GM23338 (cell line): ENCODE data around the gene ASCL1. TPM values are rescaled to one million over a fixed set of nuclear protein-coding genes. Genes with fewer than 3 reads are reported as not detected.

ENCODE experiments used
- ATAC-seq: fragments of 200-7000 bp; cut with Tn5 transposase; 3 replicates; pipeline ENCODE4 v1.9.1; 2020
- DNase-seq: peaks from one replicate; pipeline ENCODE4 v3.0.0-alpha.2; 2015; ENCODE audit warnings: low spot score
- H2AFZ ChIP-seq: fragments of 200-600 bp; sonication (generic); 2 replicates; pipeline ENCODE4 v1.8.0; 2016; ENCODE audit warnings: antibody characterized with exemption, mild to moderate bottlenecking, moderate library complexity
- H3F3A ChIP-seq: fragments of 200-600 bp; sonication (generic); replicated peaks from 2 replicates; pipeline ENCODE4 v1.8.0; 2017; ENCODE audit warnings: antibody characterized with exemption, mixed run types, low read depth
- H3K27ac ChIP-seq: fragments of 200-600 bp; sonication (generic); 2 replicates; pipeline ENCODE4 v1.6.1; 2016; ENCODE audit warnings: low read depth
- H3K27me3 ChIP-seq: fragments of 200-600 bp; sonication (generic); 2 replicates; pipeline ENCODE4 v1.8.0; 2016; ENCODE audit warnings: mild to moderate bottlenecking, mixed run types, moderate library complexity; ENCODE audit not compliant: insufficient read depth
- H3K36me3 ChIP-seq: fragments of 200-600 bp; sonication (generic); 2 replicates; pipeline ENCODE4 v1.8.0; 2016; ENCODE audit warnings: mild to moderate bottlenecking; ENCODE audit not compliant: insufficient read depth
- H3K4me1 ChIP-seq: fragments of 200-600 bp; sonication (generic); 2 replicates; pipeline ENCODE4 v1.8.0; 2016; ENCODE audit warnings: mild to moderate bottlenecking, moderate library complexity; ENCODE audit not compliant: insufficient read depth
- H3K4me2 ChIP-seq: fragments of 200-600 bp; sonication (generic); 2 replicates; pipeline ENCODE4 v1.7.1; 2017; ENCODE audit warnings: mixed run types
- H3K4me3 ChIP-seq: fragments of 200-600 bp; sonication (generic); 2 replicates; pipeline ENCODE4 v1.6.1; 2016; ENCODE audit warnings: mixed run types
- H3K79me2 ChIP-seq: fragments of 200-600 bp; sonication (generic); replicated peaks from 2 replicates; pipeline ENCODE4 v1.8.0; 2017; ENCODE audit warnings: mild to moderate bottlenecking; ENCODE audit not compliant: insufficient read depth
- H3K9me2 ChIP-seq: fragments of 200-600 bp; sonication (generic); 2 replicates; pipeline ENCODE4 v1.8.0; 2017; ENCODE audit not compliant: insufficient read depth
- H4K20me1 ChIP-seq: fragments of 200-600 bp; sonication (generic); replicated peaks from 2 replicates; pipeline ENCODE4 v1.8.0; 2017; ENCODE audit warnings: mild to moderate bottlenecking; ENCODE audit not compliant: insufficient read depth
- H3K27ac Mint-ChIP-seq: 2 replicates; pipeline ENCODE4 v1.8.0; 2020; ENCODE audit warnings: inconsistent platforms, mild to moderate bottlenecking, moderate library complexity, mixed read lengths
- H3K27me3 Mint-ChIP-seq: 3 replicates; pipeline ENCODE4 v1.8.0; 2022; ENCODE audit warnings: low read depth, mild to moderate bottlenecking, moderate library complexity, mixed read lengths, inconsistent platforms; ENCODE audit not compliant: insufficient read depth, poor library complexity
- H3K36me3 Mint-ChIP-seq: 3 replicates; pipeline ENCODE4 v1.8.0; 2021; ENCODE audit warnings: low read depth, mild to moderate bottlenecking, inconsistent platforms, moderate library complexity, mixed read lengths
- H3K4me1 Mint-ChIP-seq: 3 replicates; pipeline ENCODE4 v1.8.0; 2020; ENCODE audit warnings: mild to moderate bottlenecking, inconsistent platforms, mixed read lengths
- H3K4me3 Mint-ChIP-seq: 3 replicates; pipeline ENCODE4 v1.8.0; 2021; ENCODE audit warnings: moderate library complexity, mild to moderate bottlenecking, inconsistent platforms, mixed read lengths
- H3K9me3 Mint-ChIP-seq: 3 replicates; pipeline ENCODE4 v1.8.0; 2020; ENCODE audit warnings: moderate library complexity, mild to moderate bottlenecking, inconsistent platforms, mixed read lengths
- CREB1 ChIP-seq: fragments of 250-450 bp; sonication (Bioruptor Pico); IDR thresholded peaks from 2 replicates; pipeline ENCODE4 v1.5.0; 2020; ENCODE audit warnings: low read depth, mild to moderate bottlenecking, moderate library complexity
- EZH2 ChIP-seq: fragments of 200-600 bp; sonication (generic); IDR thresholded peaks from one replicate; pipeline ENCODE4 v1.8.0; 2017; ENCODE audit warnings: antibody characterized with exemption, mild to moderate bottlenecking, low read depth; ENCODE audit not compliant: unreplicated experiment
- EZH2phosphoT487 ChIP-seq: fragments of 200-600 bp; sonication (generic); IDR thresholded peaks from one replicate; pipeline ENCODE4 v1.8.1; 2018; ENCODE audit warnings: antibody characterized with exemption; ENCODE audit not compliant: unreplicated experiment
- NANOG ChIP-seq: IDR thresholded peaks from 2 replicates; pipeline ENCODE4 v1.6.1; 2016; ENCODE audit warnings: antibody characterized with exemption, borderline replicate concordance
- POLR2AphosphoS5 ChIP-seq: IDR thresholded peaks from 2 replicates; pipeline ENCODE4 v1.6.1; 2016; ENCODE audit warnings: antibody characterized with exemption, low read depth
- STAT1 ChIP-seq: IDR thresholded peaks from one replicate; pipeline ENCODE4 v1.6.1; 2016; ENCODE audit warnings: antibody characterized with exemption; ENCODE audit not compliant: unreplicated experiment
- ZNF114 ChIP-seq: fragments of 250-450 bp; sonication (Bioruptor Pico); IDR thresholded peaks from 2 replicates; pipeline ENCODE4 v1.5.0; 2020; ENCODE audit warnings: mild to moderate bottlenecking, moderate library complexity
- ZNF331 ChIP-seq: fragments of 250-450 bp; sonication (Bioruptor Pico); IDR thresholded peaks from 2 replicates; pipeline ENCODE4 v1.5.0; 2020; ENCODE audit warnings: low read depth, mild to moderate bottlenecking, moderate library complexity
- polyA plus RNA-seq: library from polyadenylated mRNA; unstranded; fragments of >200 nt; fragmentation: Nextera tagmentation; extraction: Ambion mirVana; gene quantifications from 2 replicates; pipeline ENCODE4 v1.2.1, GENCODE V29; 2016
- total RNA-seq: library from RNA; depleted of rRNA; stranded (reverse); fragments of >200 nt; shearing (Covaris generic); gene quantifications from 2 replicates; pipeline ENCODE4 v1.2.3, GENCODE V29; 2014
- TF ChIP-seq, protein P1 (sequence below), 2 experiments: fragments of 200-600 bp in 1 of 2; sonication (generic) in 1 of 2; conservative IDR thresholded peaks; 2 replicates each; pipeline versions ENCODE4 v1.5.1 to v1.6.1; 2016 to 2017; ENCODE audit warnings: antibody characterized with exemption in 2 of 2, low read depth in 2 of 2, mild to moderate bottlenecking in 2 of 2, moderate library complexity in 1 of 2
- TF ChIP-seq, protein P2 (sequence below): IDR thresholded peaks from one replicate; pipeline ENCODE4 v1.6.1; 2018; ENCODE audit warnings: antibody characterized with exemption; ENCODE audit not compliant: unreplicated experiment
- TF ChIP-seq, protein P3 (sequence below): IDR thresholded peaks from 2 replicates; pipeline ENCODE4 v1.6.1; 2016; ENCODE audit warnings: antibody characterized with exemption

The ASCL1 gene
- total and polyA plus RNA-seq, 2 experiments from 2014 or later, result 0.37 TPM; not detected in 1

GRCh38 chr12:102933168-102933567 is 24.3 kb upstream of the ASCL1 start:
- ATAC-seq, result no peak
- no peaks in the 10 kb centered on the region for H3K36me3 ChIP-seq
- H3K4me1 ChIP-seq, result peaks cover 46% of the 10 kb centered on the region
- DNase-seq, result no peak
- no peak overlapping the region for H2AFZ ChIP-seq
- no peaks in the 10 kb centered on the region for H3K27me3 ChIP-seq
- peaks cover 17% of the 10 kb centered on the region for H3K9me2 ChIP-seq
- Mint-ChIP-seq H3K27me3 (peaks cover 3% of the 10 kb centered on the region), H3K4me3 (no peak overlapping the region), H3K9me3 (peaks cover 10% of the 10 kb centered on the region; the same call in 2 of the 3 replicates), H3K36me3 (peaks cover 10% of the 10 kb centered on the region; the same call in 2 of the 3 replicates), H3K27ac (no peak overlapping the region), H3K4me1 (peaks cover 33% of the 10 kb centered on the region)
- H3K79me2 ChIP-seq, result no peaks in the 10 kb centered on the region
- H4K20me1 ChIP-seq, result no peaks in the 10 kb centered on the region
- no peaks in the 10 kb centered on the region for H3F3A ChIP-seq
- H3K4me3 ChIP-seq, result no peak overlapping the region
- H3K27ac ChIP-seq, result peak overlapping the region; percentile 48; the same call in 1 of the 2 replicates
- peak overlapping the region; percentile 39 for H3K4me2 ChIP-seq
- no peak for TF ChIP-seq CREB1
- peak; percentile 92 for TF ChIP-seq NANOG

DNA sequence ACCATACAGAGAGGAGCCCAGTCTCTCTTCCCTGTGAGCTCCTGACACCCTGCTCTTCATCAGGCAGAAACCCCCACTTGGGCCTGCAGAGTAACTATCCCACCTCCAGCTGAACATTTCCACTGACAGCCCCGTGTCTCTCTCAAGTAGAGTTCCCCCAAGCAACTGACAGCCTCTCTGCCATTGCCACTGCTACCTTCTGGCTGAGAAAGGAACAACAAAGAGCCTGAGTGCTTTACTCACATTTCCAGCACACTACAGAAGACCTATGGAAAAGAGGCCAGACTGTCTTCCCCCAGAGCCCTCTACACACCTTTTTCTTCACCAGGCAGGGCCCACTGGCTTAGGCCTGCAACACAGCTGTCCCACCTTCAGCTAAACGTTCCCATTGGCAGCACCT is 18.4 kb upstream of the ASCL1 start:
- Histone ChIP-seq H3K27me3 (no peaks in the 10 kb centered on the region), H3K4me1 (peaks cover 29% of the 10 kb centered on the region), H4K20me1 (no peaks in the 10 kb centered on the region), H3K27ac (no peak overlapping the region), H3K9me2 (no peaks in the 10 kb centered on the region; the same call in 1 of the 2 replicates), H3K4me2 (no peak overlapping the region), H3K36me3 (no peaks in the 10 kb centered on the region), H3K4me3 (no peak overlapping the region), H3F3A (no peaks in the 10 kb centered on the region), H3K79me2 (no peaks in the 10 kb centered on the region), H2AFZ (no peak overlapping the region)
- no peak overlapping the region for H3K27ac Mint-ChIP-seq
- ATAC-seq (no peak), DNase-seq (no peak)
- no peak overlapping the region for H3K4me3 Mint-ChIP-seq
- peaks cover 10% of the 10 kb centered on the region; the same call in 2 of the 3 replicates for H3K4me1 Mint-ChIP-seq
- H3K36me3 Mint-ChIP-seq, result peaks cover 2% of the 10 kb centered on the region; the same call in 1 of the 3 replicates
- peaks cover 12% of the 10 kb centered on the region; the same call in 1 of the 3 replicates for H3K9me3 Mint-ChIP-seq
- peaks cover 10% of the 10 kb centered on the region for H3K27me3 Mint-ChIP-seq
- TF ChIP-seq, protein P1, sequence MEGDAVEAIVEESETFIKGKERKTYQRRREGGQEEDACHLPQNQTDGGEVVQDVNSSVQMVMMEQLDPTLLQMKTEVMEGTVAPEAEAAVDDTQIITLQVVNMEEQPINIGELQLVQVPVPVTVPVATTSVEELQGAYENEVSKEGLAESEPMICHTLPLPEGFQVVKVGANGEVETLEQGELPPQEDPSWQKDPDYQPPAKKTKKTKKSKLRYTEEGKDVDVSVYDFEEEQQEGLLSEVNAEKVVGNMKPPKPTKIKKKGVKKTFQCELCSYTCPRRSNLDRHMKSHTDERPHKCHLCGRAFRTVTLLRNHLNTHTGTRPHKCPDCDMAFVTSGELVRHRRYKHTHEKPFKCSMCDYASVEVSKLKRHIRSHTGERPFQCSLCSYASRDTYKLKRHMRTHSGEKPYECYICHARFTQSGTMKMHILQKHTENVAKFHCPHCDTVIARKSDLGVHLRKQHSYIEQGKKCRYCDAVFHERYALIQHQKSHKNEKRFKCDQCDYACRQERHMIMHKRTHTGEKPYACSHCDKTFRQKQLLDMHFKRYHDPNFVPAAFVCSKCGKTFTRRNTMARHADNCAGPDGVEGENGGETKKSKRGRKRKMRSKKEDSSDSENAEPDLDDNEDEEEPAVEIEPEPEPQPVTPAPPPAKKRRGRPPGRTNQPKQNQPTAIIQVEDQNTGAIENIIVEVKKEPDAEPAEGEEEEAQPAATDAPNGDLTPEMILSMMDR (conservative IDR thresholded peaks at IDR 0.05; ENCODE audit: low read depth in 2 of 2), result no peak
- no peak for TF ChIP-seq EZH2phosphoT487
- TF ChIP-seq NANOG, result no peak
- no peak for TF ChIP-seq EZH2
- TF ChIP-seq CREB1, result no peak
- no peak for TF ChIP-seq POLR2AphosphoS5
- no peak for TF ChIP-seq ZNF114 (CRISPR knock-in tag)
- TF ChIP-seq, protein P2, sequence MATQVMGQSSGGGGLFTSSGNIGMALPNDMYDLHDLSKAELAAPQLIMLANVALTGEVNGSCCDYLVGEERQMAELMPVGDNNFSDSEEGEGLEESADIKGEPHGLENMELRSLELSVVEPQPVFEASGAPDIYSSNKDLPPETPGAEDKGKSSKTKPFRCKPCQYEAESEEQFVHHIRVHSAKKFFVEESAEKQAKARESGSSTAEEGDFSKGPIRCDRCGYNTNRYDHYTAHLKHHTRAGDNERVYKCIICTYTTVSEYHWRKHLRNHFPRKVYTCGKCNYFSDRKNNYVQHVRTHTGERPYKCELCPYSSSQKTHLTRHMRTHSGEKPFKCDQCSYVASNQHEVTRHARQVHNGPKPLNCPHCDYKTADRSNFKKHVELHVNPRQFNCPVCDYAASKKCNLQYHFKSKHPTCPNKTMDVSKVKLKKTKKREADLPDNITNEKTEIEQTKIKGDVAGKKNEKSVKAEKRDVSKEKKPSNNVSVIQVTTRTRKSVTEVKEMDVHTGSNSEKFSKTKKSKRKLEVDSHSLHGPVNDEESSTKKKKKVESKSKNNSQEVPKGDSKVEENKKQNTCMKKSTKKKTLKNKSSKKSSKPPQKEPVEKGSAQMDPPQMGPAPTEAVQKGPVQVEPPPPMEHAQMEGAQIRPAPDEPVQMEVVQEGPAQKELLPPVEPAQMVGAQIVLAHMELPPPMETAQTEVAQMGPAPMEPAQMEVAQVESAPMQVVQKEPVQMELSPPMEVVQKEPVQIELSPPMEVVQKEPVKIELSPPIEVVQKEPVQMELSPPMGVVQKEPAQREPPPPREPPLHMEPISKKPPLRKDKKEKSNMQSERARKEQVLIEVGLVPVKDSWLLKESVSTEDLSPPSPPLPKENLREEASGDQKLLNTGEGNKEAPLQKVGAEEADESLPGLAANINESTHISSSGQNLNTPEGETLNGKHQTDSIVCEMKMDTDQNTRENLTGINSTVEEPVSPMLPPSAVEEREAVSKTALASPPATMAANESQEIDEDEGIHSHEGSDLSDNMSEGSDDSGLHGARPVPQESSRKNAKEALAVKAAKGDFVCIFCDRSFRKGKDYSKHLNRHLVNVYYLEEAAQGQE, result no peak
- TF ChIP-seq STAT1, result no peak
- TF ChIP-seq, protein P3, sequence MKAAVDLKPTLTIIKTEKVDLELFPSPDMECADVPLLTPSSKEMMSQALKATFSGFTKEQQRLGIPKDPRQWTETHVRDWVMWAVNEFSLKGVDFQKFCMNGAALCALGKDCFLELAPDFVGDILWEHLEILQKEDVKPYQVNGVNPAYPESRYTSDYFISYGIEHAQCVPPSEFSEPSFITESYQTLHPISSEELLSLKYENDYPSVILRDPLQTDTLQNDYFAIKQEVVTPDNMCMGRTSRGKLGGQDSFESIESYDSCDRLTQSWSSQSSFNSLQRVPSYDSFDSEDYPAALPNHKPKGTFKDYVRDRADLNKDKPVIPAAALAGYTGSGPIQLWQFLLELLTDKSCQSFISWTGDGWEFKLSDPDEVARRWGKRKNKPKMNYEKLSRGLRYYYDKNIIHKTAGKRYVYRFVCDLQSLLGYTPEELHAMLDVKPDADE, result no peak
- TF ChIP-seq ZNF331 (CRISPR knock-in tag), result no peak
